ENCODE data around the gene TRIM44. TPM values are rescaled to one million over a fixed set of nuclear protein-coding genes. Genes with fewer than 3 reads are reported as not detected.

TRIM44 gene
- total RNA-seq, 1 donor, result 42.1 TPM

DNA sequence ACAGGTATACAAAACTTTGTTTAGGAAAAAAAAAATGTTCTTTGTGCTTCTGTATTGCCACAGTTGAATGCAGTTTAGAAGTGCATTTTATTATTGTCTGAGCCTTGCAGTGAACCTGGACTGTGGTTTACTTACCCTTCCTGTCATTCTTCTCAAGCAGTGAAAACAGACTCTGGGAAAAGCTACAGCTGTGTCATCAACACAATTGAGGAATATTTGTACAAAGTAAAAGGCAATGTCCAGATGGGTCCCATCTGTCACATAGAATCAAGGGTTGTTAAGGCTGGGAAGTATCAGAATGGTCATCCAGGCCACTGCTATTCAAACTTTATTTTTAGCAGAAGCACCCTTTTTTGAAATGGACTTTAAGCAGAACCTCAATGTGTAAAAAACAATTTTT is 73.3 kb downstream of the TRIM44 start:
- TF ChIP-seq, protein P1, sequence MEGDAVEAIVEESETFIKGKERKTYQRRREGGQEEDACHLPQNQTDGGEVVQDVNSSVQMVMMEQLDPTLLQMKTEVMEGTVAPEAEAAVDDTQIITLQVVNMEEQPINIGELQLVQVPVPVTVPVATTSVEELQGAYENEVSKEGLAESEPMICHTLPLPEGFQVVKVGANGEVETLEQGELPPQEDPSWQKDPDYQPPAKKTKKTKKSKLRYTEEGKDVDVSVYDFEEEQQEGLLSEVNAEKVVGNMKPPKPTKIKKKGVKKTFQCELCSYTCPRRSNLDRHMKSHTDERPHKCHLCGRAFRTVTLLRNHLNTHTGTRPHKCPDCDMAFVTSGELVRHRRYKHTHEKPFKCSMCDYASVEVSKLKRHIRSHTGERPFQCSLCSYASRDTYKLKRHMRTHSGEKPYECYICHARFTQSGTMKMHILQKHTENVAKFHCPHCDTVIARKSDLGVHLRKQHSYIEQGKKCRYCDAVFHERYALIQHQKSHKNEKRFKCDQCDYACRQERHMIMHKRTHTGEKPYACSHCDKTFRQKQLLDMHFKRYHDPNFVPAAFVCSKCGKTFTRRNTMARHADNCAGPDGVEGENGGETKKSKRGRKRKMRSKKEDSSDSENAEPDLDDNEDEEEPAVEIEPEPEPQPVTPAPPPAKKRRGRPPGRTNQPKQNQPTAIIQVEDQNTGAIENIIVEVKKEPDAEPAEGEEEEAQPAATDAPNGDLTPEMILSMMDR (IDR thresholded peaks at IDR 0.05; ENCODE audit: insufficient read depth, low read length), result no peak
- DNase-seq (ENCODE audit: low read depth), result no peak

DNA sequence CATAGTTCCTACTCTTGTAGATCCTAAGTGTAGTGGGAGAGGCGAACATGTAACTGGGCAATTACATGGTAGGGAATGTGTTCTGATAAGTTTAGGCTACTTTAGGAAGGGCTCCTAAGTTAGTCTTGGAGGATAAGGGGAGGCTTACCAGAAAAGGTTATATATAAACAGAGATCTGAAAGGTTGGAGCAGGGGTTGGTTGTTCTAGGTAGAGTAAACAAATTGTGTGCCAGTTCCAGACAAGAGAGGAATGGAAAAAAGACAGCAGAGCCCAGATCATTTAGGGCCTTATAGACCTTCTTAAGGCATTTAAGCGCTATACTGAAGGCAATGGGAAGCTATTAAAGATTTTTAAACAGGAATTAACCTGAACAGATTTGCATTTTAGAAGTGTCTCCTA is 74.4 kb downstream of the TRIM44 start:
- H3K4me3 ChIP-seq (ENCODE audit: low read depth, low read length), result no peak overlapping the region
- TF ChIP-seq, protein P1 (IDR thresholded peaks at IDR 0.05; ENCODE audit: insufficient read depth, low read length), result no peak
- no peak for DNase-seq (ENCODE audit: low read depth)

More for the DNA sequence above, 73.3 kb downstream of the TRIM44 start:
- H3K4me3 ChIP-seq (ENCODE audit: low read depth, low read length), result no peak overlapping the region

DNA sequence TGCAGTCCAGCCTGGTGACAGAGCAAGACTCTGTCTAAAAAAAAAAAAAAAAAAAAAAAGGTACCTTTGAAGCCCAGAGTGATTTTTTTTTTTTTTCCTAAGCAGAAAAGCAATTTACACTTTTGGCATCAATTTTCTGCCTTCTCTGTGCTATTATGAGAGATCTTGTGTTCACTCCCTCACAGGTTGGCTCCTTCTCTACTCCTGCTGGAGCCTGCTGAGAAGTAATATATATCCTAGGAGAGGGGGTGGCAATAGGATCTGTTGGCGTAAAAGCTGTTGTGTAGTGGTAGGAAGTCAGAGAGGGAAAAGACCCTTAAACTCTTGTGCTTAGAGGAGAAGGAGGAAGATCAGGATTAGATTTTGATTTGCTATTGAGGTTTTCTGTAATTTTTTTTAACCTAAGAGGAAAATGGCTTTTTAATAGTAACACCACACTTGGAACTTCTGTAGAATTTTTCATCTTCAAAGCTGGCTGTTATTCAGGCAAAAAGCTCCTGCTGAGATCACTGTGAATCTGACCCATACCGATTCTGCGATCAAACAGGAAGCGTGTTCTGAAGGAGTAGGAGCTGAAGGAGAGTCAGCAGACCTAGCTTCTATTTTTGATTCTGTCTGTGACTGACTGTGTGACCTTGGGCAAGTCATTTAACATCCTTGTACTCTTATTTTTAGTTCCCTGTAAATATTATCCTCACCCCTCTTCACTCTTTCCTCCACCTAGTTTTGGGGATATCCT is 77.7 kb downstream of the TRIM44 start:
- no peak for DNase-seq (ENCODE audit: low read depth)
- H3K4me3 ChIP-seq (ENCODE audit: low read depth, low read length), result no peak overlapping the region
- TF ChIP-seq, protein P1 (IDR thresholded peaks at IDR 0.05; ENCODE audit: insufficient read depth, low read length), result no peak

DNA sequence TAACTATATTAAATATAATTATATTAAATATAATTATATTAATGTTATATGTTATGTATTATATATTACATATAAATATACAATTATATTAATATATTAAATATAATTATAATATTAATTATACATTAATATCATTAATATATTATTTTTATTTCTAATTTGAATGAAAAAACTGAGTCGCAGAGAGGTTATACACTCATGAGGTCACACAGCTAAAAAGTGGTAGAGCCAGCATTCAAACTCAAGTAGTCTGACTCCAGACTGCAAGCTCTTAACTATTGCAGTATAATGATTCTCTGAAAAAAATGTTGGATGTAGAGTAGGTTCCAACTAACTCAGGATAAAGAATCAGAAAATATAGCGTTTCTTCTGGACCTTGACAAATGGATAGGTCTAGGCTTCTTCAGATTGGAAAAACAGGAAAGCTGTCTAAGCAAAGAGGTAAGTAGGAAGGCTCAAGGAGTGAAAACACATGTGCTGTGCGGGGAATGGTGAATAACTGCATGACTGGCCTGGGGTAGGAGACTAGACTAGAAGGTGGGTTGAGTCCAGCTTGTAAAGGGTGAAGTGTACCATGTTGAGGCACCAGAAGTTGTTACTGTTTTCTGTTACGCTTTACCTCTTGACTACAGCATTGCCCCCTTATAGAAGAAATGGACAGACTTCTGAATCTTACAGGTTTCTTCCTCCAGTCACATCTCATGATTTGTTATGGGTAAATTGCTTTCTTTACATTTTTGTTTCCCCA is 80.3 kb downstream of the TRIM44 start:
- TF ChIP-seq, protein P1 (IDR thresholded peaks at IDR 0.05; ENCODE audit: insufficient read depth, low read length), result no peak
- DNase-seq (ENCODE audit: low read depth), result no peak
- H3K4me3 ChIP-seq (ENCODE audit: low read depth, low read length), result no peak overlapping the region

DNA sequence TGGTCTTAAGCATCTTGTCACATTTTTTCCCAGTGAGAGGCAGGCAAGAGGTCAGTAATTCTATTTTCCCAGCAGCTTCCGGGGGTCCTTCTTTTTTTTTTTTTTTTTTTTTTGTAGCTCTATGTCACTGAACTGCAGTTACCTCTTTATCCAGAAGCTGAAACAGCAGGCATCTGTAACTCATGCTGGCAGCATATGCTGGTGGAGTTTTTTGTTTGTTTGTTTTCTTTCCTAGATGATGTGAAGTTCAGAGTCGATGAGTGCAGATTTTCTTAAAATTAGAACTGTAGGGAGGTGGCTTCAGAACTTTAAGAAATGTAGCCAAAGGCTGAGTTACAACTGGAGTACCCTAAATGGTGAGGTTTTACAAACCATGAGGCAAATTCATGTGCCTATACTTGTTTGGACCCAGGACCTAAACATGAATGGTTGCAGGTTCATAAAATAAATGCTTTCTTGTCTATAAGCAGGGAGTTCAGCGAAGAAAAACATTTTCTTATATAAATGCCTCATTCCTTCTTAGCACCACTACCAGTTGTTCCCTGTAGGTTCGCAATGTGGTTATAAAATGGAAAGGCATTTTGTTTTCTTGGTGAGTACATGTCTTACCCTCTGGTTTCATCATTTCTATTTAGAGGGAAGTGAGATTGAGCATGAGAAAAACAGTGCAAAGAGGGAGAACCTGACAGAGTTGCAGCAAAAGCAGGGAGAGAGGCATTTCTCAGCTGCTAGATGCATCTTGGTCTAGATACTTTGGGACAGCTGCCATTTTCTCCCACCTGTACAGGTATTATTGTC is 84.0 kb downstream of the TRIM44 start:
- peak; percentile 63 for DNase-seq (ENCODE audit: low read depth)
- no peak overlapping the region for H3K4me3 ChIP-seq (ENCODE audit: low read depth, low read length)
- TF ChIP-seq, protein P1 (IDR thresholded peaks at IDR 0.05; ENCODE audit: insufficient read depth, low read length), result no peak

DNA sequence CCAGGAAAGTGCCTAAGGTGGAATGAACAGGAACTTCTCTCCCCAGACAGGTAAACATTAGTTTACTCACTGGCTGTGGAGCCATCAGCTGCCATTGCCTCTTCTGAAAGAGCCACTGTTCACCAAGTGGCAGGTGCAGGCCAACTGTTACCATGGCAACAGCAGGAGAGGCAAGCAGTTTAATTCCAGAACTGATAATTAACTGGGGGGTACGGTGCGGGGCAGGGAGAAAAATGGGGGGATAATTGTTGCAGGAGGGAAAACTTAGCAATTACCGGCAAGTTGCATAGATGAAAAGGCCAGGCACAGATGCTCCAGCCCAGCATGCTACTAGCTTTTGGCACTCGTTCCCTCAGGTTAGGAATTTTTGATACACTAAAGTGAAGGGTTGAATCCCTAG is 85.1 kb downstream of the TRIM44 start:
- no peak for DNase-seq (ENCODE audit: low read depth)
- no peak overlapping the region for H3K4me3 ChIP-seq (ENCODE audit: low read depth, low read length)
- TF ChIP-seq, protein P1 (IDR thresholded peaks at IDR 0.05; ENCODE audit: insufficient read depth, low read length), result no peak

All from fibroblast of the aortic adventitia (primary cell).